ENCODE measurements around the gene CD58. TPM values are rescaled to one million over a fixed set of nuclear protein-coding genes. Genes with fewer than 3 reads are reported as not detected.

Gene CD58
- total RNA-seq, 1 experiment from 2014 or later: 9.3 TPM

GRCh38 chr1:116528329-116529083, 42.3 kb downstream of the CD58 start:
- no peak for DNase-seq
- Histone ChIP-seq H3K4me3 (ENCODE audit: insufficient read depth, low read depth, low read length) (no peak overlapping the region), H3K27me3 (ENCODE audit: control insufficient read depth, insufficient read depth, low read length) (no peaks in the 10 kb centered on the region), H3K36me3 (replicated peaks; ENCODE audit: control insufficient read depth, insufficient read depth, low read length) (no peaks in the 10 kb centered on the region)

GRCh38 chr1:116525440-116525839, 45.4 kb downstream of the CD58 start:
- no peak for DNase-seq
- Histone ChIP-seq H3K36me3 (replicated peaks; ENCODE audit: control insufficient read depth, insufficient read depth, low read length) (no peaks in the 10 kb centered on the region), H3K27me3 (ENCODE audit: control insufficient read depth, insufficient read depth, low read length) (no peaks in the 10 kb centered on the region), H3K4me3 (ENCODE audit: insufficient read depth, low read depth, low read length) (no peak overlapping the region)

DNA sequence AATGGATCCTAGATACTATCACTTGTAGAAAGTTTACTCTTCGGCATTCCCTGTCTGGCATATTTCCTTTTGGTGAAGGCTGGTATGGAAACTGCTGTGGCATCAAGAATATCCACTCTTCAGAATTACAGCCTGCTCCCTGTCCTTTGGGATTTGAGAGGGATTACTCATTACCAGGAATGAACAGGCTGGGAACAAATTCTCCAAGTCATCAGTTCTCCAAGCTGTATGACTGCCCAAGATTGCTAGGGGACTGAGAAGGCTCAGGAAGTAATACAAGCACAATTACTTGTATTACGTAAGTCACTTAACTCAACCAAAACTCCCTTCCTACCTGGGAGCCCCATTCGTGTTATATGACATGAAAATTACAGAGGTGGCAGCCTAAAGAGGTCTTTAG, 49.6 kb downstream of the CD58 start:
- H3K36me3 ChIP-seq (replicated peaks; ENCODE audit: control insufficient read depth, insufficient read depth, low read length): no peaks in the 10 kb centered on the region
- no peak overlapping the region for H3K4me3 ChIP-seq (ENCODE audit: insufficient read depth, low read depth, low read length)
- DNase-seq: no peak
- no peaks in the 10 kb centered on the region for H3K27me3 ChIP-seq (ENCODE audit: control insufficient read depth, insufficient read depth, low read length)

- Histone ChIP-seq H3K36me3 (replicated peaks; ENCODE audit: control insufficient read depth, insufficient read depth, low read length) (no peaks in the 10 kb centered on the region), H3K4me3 (ENCODE audit: insufficient read depth, low read depth, low read length) (no peak overlapping the region), H3K27me3 (ENCODE audit: control insufficient read depth, insufficient read depth, low read length) (no peaks in the 10 kb centered on the region)
- DNase-seq: no peak
Observed at GRCh38 chr1:116518400-116518799, 52.4 kb downstream of the CD58 start.

DNA sequence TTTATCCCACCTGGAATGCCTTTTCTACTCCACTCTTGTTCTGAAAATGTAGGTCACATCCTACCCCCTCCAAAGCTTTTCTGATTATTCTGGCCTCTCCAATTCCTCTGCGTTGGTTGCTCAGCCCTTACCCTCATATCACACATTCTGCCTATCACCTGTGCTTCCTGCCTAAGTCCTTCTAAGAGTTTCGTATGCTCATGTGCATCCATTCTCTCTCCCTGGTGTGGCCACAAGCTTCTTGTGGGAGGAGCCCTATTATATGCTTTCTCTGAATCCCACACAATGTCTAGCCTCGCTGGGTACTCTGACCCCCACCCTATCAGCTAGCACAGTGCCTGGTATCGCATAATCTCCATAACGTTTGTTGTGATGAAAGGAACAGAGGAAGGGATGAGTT, 54.2 kb downstream of the CD58 start:
- no peak for DNase-seq
- Histone ChIP-seq H3K27me3 (ENCODE audit: control insufficient read depth, insufficient read depth, low read length) (no peaks in the 10 kb centered on the region), H3K4me3 (ENCODE audit: insufficient read depth, low read depth, low read length) (no peak overlapping the region), H3K36me3 (replicated peaks; ENCODE audit: control insufficient read depth, insufficient read depth, low read length) (no peaks in the 10 kb centered on the region)

DNA sequence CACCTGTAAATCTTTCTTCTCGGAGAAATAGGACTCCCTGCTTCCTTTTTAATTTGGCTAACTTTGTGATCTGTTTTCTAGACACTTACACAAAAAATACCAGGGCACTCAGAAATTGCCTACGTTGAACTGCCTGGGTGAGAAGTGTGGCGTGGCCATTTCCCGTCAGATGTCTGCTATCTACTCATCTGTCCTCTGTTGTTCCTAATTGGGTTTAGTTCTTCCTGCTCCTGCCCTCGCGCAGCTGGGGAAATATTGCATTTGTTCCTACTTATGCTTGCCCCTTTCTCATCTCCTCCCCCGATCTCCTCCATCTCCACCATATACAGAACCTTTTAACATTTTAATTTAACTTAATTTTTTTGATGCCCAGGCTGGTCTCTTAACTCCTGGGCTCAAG, 55.1 kb downstream of the CD58 start:
- DNase-seq: no peak
- H3K36me3 ChIP-seq (replicated peaks; ENCODE audit: control insufficient read depth, insufficient read depth, low read length): no peaks in the 10 kb centered on the region
- H3K4me3 ChIP-seq (ENCODE audit: insufficient read depth, low read depth, low read length): no peak overlapping the region
- no peaks in the 10 kb centered on the region for H3K27me3 ChIP-seq (ENCODE audit: control insufficient read depth, insufficient read depth, low read length)

DNA sequence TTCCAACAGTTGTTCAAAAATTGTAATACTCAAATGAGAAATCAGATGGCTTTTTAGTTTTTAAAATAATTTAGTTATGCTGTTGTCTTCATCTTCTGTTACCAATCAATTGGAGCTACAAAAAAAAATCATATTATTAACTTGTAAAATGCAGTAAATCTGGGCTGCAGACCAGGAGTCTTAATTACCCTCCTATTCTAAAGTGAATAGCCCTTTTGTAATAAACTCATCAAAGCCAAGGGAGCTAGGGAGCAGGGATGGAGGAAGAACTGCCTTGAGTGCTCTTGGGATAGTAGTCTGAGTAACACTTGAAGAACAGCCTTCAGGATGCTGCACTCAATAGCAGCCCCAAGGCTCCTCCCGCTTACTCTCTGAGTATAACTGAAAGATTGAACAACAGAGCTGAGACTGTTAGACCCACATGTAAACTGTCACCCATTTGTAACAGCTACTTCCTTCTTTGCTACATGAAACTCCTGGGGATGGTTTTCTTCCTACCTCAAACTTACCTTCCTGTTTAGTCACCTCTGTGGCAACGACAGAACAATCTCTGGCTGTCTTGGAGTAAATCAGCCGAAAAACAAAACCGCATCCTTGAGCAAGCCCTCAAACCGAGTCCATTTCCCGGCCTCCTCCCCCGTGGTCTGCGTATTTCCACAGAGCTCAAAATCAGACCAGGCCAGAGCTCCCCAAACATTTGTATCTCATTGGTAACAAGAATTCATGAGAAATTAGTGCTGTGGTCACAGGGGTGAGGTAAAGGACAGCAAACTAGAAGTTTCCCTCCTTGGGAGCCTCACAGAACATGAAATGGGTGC, 55.9 kb downstream of the CD58 start:
- no peak overlapping the region for H3K4me3 ChIP-seq (ENCODE audit: insufficient read depth, low read depth, low read length)
- H3K36me3 ChIP-seq (replicated peaks; ENCODE audit: control insufficient read depth, insufficient read depth, low read length): no peaks in the 10 kb centered on the region
- no peaks in the 10 kb centered on the region for H3K27me3 ChIP-seq (ENCODE audit: control insufficient read depth, insufficient read depth, low read length)
- no peak for DNase-seq

- Histone ChIP-seq H3K36me3 (replicated peaks; ENCODE audit: control insufficient read depth, insufficient read depth, low read length) (no peaks in the 10 kb centered on the region), H3K27me3 (ENCODE audit: control insufficient read depth, insufficient read depth, low read length) (no peaks in the 10 kb centered on the region), H3K4me3 (ENCODE audit: insufficient read depth, low read depth, low read length) (no peak overlapping the region)
- DNase-seq: no peak
Observed at GRCh38 chr1:116513956-116514355, 56.9 kb downstream of the CD58 start.

GRCh38 chr1:116511459-116512019, 59.3 kb downstream of the CD58 start:
- DNase-seq: no peak
- H3K27me3 ChIP-seq (ENCODE audit: control insufficient read depth, insufficient read depth, low read length): no peaks in the 10 kb centered on the region
- no peaks in the 10 kb centered on the region for H3K36me3 ChIP-seq (replicated peaks; ENCODE audit: control insufficient read depth, insufficient read depth, low read length)
- no peak overlapping the region for H3K4me3 ChIP-seq (ENCODE audit: insufficient read depth, low read depth, low read length)

DNA sequence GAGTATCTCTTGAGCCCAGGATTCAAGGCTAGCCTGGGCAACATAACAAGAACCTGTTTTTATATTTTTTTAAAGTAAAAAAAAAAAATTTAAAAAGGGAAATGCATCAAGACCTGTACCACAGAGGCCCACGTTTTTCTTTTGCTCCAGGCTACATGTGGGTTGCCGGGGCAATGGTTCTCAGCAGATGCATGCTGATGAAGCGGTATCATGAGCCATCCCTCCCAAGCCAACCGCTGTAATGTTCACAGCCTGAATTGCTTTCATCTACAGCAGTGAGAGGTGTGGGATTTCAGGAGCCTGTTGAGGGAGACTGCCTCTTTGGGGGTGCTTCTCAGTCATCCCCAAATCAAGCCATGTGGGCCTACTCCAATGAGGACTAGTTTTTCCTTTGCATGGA, 60.5 kb downstream of the CD58 start:
- H3K4me3 ChIP-seq (ENCODE audit: insufficient read depth, low read depth, low read length): no peak overlapping the region
- H3K27me3 ChIP-seq (ENCODE audit: control insufficient read depth, insufficient read depth, low read length): no peaks in the 10 kb centered on the region
- DNase-seq: no peak
- no peaks in the 10 kb centered on the region for H3K36me3 ChIP-seq (replicated peaks; ENCODE audit: control insufficient read depth, insufficient read depth, low read length)

DNA sequence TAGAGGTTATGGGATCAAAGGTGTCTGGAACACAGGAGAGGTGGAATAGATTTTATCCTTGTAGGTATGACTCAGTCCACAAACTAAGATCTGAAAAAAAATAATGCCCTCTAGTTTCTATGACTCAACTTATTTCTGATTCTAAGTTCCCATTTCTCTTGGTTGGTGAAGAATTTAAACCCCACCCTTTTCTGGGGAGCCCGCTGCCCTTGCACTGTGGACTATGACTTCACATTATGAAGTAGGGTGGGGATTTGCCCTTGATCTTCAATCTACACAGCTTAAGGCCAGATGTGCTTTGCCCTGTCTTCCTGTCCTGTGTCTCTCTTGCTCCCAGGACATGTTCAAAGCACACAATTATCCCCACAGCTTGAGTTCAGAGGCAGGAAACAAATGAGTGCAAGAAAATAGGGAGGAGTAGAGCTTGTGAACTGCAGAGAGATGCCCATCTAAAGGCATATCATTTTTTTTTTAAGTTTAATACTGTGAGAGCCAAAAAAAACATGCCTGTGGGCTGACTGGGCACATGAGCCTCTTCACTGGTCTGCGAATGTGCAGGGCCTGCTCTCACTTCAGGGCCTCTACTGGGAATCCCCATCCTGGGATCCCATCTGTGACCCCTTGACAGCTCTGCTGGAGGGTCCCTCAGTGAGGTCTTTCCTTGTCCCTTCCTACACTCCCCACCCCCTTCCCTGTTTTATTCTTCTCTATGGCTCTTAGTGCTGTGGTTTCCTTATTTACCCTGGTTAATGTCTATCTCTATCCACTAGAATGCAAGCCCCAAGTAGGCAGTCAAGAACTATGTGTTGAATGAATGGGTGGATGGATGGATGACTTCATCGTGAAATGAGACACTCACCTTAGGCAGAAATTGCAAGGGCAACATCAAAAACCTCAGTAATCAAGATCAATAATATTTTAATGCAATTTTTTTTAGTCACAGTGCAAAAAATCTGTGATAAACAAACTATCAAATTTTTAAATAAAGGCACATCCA, 61.5 kb downstream of the CD58 start:
- H3K27me3 ChIP-seq (ENCODE audit: control insufficient read depth, insufficient read depth, low read length): no peaks in the 10 kb centered on the region
- no peaks in the 10 kb centered on the region for H3K36me3 ChIP-seq (replicated peaks; ENCODE audit: control insufficient read depth, insufficient read depth, low read length)
- H3K4me3 ChIP-seq (ENCODE audit: insufficient read depth, low read depth, low read length): no peak overlapping the region
- DNase-seq: no peak

GRCh38 chr1:116508085-116508983, 62.5 kb downstream of the CD58 start:
- H3K36me3 ChIP-seq (replicated peaks; ENCODE audit: control insufficient read depth, insufficient read depth, low read length): no peaks in the 10 kb centered on the region
- H3K27me3 ChIP-seq (ENCODE audit: control insufficient read depth, insufficient read depth, low read length): no peaks in the 10 kb centered on the region
- no peak overlapping the region for H3K4me3 ChIP-seq (ENCODE audit: insufficient read depth, low read depth, low read length)
- DNase-seq: no peak

DNA sequence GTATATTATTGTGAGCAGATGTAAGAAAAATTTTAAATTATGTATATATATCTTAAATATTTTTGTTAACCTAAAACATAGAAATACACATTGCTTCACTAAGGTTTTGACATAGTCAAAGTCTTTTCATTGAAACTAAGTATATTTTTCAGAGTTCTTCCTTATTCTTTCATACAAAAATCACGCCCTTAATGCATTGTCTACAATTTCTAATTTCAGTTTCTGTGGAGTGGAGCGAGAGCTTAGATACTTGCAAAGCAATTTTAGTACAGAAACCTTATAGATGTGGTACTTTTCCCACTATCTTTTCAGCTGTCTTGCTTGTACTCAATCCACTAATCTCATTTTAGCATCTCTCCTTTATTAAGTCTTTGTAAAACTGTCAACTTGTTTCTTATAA, 63.2 kb downstream of the CD58 start:
- H3K36me3 ChIP-seq (replicated peaks; ENCODE audit: control insufficient read depth, insufficient read depth, low read length): no peaks in the 10 kb centered on the region
- no peak overlapping the region for H3K4me3 ChIP-seq (ENCODE audit: insufficient read depth, low read depth, low read length)
- H3K27me3 ChIP-seq (ENCODE audit: control insufficient read depth, insufficient read depth, low read length): no peaks in the 10 kb centered on the region
- no peak for DNase-seq

All from H7 (cell line).